Dermis microvascular lymphatic vessel endothelial cell (primary cell): ENCODE results near the gene FBXL17. TPM values are rescaled to one million over a fixed set of nuclear protein-coding genes. Genes with fewer than 3 reads are reported as not detected.

Experiments
- DNase-seq, 2 donors: peaks; one replicate each; pipeline versions ENCODE4 v3.0.0 to v3.0.0-alpha.2; 2010; ENCODE audit warnings: low read depth in 2 of 2
- total RNA-seq: library from RNA; depleted of rRNA; stranded (reverse); fragments of >200 nt; gene quantifications from 2 replicates; pipeline ENCODE4 v1.2.1, GENCODE V29; 2014

The FBXL17 gene
- total RNA-seq, 1 donor from 2014 or later = 4.7 TPM

- DNase-seq = no peak
Measured at GRCh38 chr5:107817436-107817835, 564.5 kb downstream of the FBXL17 start.

- DNase-seq = no peak
Measured at GRCh38 chr5:107815109-107815508, 566.8 kb downstream of the FBXL17 start.

- DNase-seq = no peak
Measured at GRCh38 chr5:107814183-107814827, 567.6 kb downstream of the FBXL17 start.

- DNase-seq = no peak
Measured at GRCh38 chr5:107813559-107813958, 568.3 kb downstream of the FBXL17 start.

GRCh38 chr5:107812570-107813141 is 569.2 kb downstream of the FBXL17 start:
- no peak for DNase-seq

GRCh38 chr5:107809201-107810034 is 572.5 kb downstream of the FBXL17 start:
- no peak for DNase-seq
